Hepatocyte (in vitro differentiated cells): ENCODE data around the gene DDTL.

Source experiments
- EZH2phosphoT487 ChIP-seq: fragments of 200-600 bp; sonication (generic); IDR thresholded peaks from one replicate; pipeline ENCODE4 v1.6.1; 2018; ENCODE audit warnings: antibody characterized with exemption, mild to moderate bottlenecking, low read depth, moderate library complexity; ENCODE audit not compliant: unreplicated experiment, severe bottlenecking
- TF ChIP-seq, protein P1 (sequence below): fragments of 200-600 bp; sonication (generic); IDR thresholded peaks from 2 replicates; pipeline ENCODE4 v1.5.1; 2016; ENCODE audit warnings: antibody characterized with exemption, mild to moderate bottlenecking; ENCODE audit not compliant: poor library complexity

- TF ChIP-seq, protein P1, sequence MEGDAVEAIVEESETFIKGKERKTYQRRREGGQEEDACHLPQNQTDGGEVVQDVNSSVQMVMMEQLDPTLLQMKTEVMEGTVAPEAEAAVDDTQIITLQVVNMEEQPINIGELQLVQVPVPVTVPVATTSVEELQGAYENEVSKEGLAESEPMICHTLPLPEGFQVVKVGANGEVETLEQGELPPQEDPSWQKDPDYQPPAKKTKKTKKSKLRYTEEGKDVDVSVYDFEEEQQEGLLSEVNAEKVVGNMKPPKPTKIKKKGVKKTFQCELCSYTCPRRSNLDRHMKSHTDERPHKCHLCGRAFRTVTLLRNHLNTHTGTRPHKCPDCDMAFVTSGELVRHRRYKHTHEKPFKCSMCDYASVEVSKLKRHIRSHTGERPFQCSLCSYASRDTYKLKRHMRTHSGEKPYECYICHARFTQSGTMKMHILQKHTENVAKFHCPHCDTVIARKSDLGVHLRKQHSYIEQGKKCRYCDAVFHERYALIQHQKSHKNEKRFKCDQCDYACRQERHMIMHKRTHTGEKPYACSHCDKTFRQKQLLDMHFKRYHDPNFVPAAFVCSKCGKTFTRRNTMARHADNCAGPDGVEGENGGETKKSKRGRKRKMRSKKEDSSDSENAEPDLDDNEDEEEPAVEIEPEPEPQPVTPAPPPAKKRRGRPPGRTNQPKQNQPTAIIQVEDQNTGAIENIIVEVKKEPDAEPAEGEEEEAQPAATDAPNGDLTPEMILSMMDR: no peak
- no peak for TF ChIP-seq EZH2phosphoT487
Observed at GRCh38 chr22:23997092-23997491, 30.4 kb downstream of the DDTL start.
